ENCODE measurements around the gene BCR. TPM values are rescaled to one million over a fixed set of nuclear protein-coding genes. Genes with fewer than 3 reads are reported as not detected.
A peak's percentile ranks its signal among the peaks of the same experiment; 100 is the strongest.
"Not testable (repeated sequence)": the region's sequence is repeated elsewhere in the genome, so short reads cannot be mapped to it uniquely, and the experiment has no call there.

BCR gene
- total and polyA plus RNA-seq, 2 of the 13 experiments (the other 11 are each of a cell fraction or from before 2014, with no cell fraction given), result 19.9 to 33.6 TPM

DNA sequence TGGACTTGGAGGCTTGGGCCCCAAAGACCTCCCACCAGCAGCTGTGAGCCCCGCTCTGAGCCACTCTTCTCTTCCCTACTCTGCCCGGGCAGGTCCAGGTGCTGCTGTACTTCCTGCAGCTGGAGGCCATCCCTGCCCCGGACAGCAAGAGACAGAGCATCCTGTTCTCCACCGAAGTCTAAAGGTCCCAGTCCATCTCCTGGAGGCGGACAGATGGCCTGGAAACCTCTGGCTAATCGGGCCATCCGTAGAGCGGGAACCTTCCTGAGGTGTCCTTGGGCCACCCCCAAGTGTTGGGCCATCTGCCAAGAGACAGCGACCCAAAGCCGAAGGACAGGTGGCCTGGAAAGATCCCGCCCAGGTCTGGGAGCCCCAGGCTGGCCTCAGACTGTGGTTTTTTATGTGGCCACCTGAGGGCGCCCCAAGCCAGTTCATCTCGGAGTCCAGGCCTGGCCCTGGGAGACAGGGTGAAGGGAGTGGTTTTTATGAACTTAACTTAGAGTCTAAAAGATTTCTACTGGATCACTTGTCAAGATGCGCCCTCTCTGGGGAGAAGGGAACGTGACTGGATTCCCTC is 135.1 kb downstream of the BCR start (continued):
- TF ChIP-seq, protein P1, sequence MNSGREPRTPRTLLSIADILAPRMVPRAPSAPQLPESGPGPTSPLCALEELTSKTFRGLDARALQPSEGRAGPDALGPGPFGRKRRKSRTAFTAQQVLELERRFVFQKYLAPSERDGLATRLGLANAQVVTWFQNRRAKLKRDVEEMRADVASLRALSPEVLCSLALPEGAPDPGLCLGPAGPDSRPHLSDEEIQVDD (CRISPR knock-in tag; IDR thresholded peaks at IDR 0.05; ENCODE audit: borderline replicate concordance), result no peak

DNA sequence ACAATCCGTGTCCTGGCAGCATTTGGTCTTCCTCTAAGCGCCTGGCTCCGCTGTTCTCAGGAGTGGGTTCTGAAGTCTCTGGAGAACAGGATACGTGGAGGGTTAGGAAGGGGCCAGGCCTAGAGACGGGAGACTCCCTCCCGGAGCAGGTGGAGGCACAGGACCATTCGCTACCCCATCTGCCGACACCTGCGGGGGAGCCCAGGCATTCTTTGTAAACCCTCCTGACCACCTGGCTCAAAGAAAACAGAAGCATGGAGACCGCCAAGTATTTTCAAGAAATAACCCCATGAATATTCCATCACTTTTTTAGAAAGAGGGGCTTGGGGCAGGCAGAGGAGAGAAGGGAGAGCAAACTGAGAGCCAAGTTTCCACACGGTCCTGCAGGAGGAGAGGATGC is 136.3 kb downstream of the BCR start:
- H3K79me2 ChIP-seq (ENCODE audit: insufficient read depth, low read length); H3K27ac ChIP-seq (ENCODE audit: extremely low read length, insufficient read depth, low read length); H2AFZ ChIP-seq (ENCODE audit: low read length); intact Hi-C loops (cut with micrococcal nuclease; ENCODE audit: unreplicated experiment); H3K27me3 ChIP-seq (ENCODE audit: control insufficient read depth in 1 of 2, insufficient read depth in 2 of 2, low read length in 2 of 2); H4K20me1 ChIP-seq (ENCODE audit: insufficient read depth, low read length); ATAC-seq; DNase-seq (ENCODE audit: low spot score); H3K9ac ChIP-seq (ENCODE audit: insufficient read depth, low read depth, low read length); FAIRE-seq; H3K4me2 ChIP-seq (ENCODE audit: low read depth, low read length); H3K4me1 ChIP-seq (ENCODE audit: insufficient read depth, low read length); H3K4me3 ChIP-seq (replicated peaks in 1 of 3; ENCODE audit: insufficient read depth in 1 of 3, low read depth in 2 of 3, low read length in 3 of 3); POLR2A ChIA-PET; H3K9me3 ChIP-seq (ENCODE audit: low read length); H3K36me3 ChIP-seq (replicated peaks in 1 of 2; ENCODE audit: control insufficient read depth in 1 of 2, insufficient read depth in 2 of 2, low read length in 2 of 2): not testable (repeated sequence)
- BruUV-seq (replicated peaks), result TSS peak; percentile 34
- CTCF ChIA-PET (ENCODE audit: low intra/inter-chr PET ratio, low total read pairs), result interaction anchor here (1.3 to 1.7 kb wide), 2 partner anchors 60 to 68 kb away, joined by 3 to 22 read pairs; no protein-coding TSS in a partner anchor
- in situ Hi-C loops (cut with HindIII; ENCODE audit: extremely low pct_ligation_motif_present, low pct_unique_long_range_greater_than_20kb), result loop anchor here (5.0 kb wide), 1 partner anchor 66 kb away; no protein-coding TSS in a partner anchor
- WGBS (ENCODE audit: low lambda C conversion rate), result 85% methylated on average over 11 of the region's 11 CpGs

DNA sequence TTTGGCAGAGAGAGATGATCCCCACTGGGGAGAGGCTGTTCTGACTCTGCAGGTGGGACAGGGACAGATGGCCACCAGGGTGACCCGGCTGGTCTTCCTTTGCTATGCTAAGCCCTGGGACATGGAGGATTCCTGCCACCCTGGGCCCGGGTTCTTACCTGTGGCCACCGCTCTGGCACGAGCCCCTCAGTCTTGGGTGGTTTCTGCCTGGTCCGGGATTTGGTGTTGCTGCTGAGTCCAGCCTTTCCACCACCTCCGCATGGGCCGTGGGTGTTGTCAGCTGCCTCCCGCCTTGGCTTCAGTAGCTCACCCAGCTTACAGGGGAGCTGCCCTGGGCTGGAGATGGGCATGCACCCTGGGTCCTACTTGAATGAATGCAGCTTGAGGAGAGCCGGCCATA is 138.0 kb downstream of the BCR start:
- CTCF ChIA-PET (ENCODE audit: low intra/inter-chr PET ratio, low total read pairs); H3K9ac ChIP-seq (ENCODE audit: insufficient read depth, low read depth, low read length); H3K4me2 ChIP-seq (ENCODE audit: low read depth, low read length); H3K4me3 ChIP-seq (replicated peaks in 1 of 3; ENCODE audit: insufficient read depth in 1 of 3, low read depth in 2 of 3, low read length in 3 of 3); H3K27me3 ChIP-seq (ENCODE audit: control insufficient read depth in 1 of 2, insufficient read depth in 2 of 2, low read length in 2 of 2); H4K20me1 ChIP-seq (ENCODE audit: insufficient read depth, low read length); H3K4me1 ChIP-seq (ENCODE audit: insufficient read depth, low read length); H3K9me3 ChIP-seq (ENCODE audit: low read length); BruUV-seq (replicated peaks); intact Hi-C loops (cut with micrococcal nuclease; ENCODE audit: unreplicated experiment); H2AFZ ChIP-seq (ENCODE audit: low read length); H3K36me3 ChIP-seq (replicated peaks in 1 of 2; ENCODE audit: control insufficient read depth in 1 of 2, insufficient read depth in 2 of 2, low read length in 2 of 2); H3K79me2 ChIP-seq (ENCODE audit: insufficient read depth, low read length); DNase-seq (ENCODE audit: low spot score); POLR2A ChIA-PET; ATAC-seq; H3K27ac ChIP-seq (ENCODE audit: extremely low read length, insufficient read depth, low read length); FAIRE-seq: not testable (repeated sequence)
- WGBS (ENCODE audit: low lambda C conversion rate), result 93% methylated on average over 3 of the region's 9 CpGs
- in situ Hi-C loops (cut with HindIII; ENCODE audit: extremely low pct_ligation_motif_present, low pct_unique_long_range_greater_than_20kb), result loop anchor here (5.0 kb wide), 1 partner anchor 64 kb away; no protein-coding TSS in a partner anchor
